GM18519 (cell line): ENCODE measurements around the gene EMP1.

Experiments
- ATAC-seq: cut with Tn5 transposase; IDR thresholded peaks from one replicate; pipeline ENCODE4 v1.9.1; 2021; ENCODE audit warnings: mild to moderate bottlenecking, moderate library complexity; ENCODE audit not compliant: unreplicated experiment, low FRiP score

The EMP1 gene, protein sequence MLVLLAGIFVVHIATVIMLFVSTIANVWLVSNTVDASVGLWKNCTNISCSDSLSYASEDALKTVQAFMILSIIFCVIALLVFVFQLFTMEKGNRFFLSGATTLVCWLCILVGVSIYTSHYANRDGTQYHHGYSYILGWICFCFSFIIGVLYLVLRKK

DNA sequence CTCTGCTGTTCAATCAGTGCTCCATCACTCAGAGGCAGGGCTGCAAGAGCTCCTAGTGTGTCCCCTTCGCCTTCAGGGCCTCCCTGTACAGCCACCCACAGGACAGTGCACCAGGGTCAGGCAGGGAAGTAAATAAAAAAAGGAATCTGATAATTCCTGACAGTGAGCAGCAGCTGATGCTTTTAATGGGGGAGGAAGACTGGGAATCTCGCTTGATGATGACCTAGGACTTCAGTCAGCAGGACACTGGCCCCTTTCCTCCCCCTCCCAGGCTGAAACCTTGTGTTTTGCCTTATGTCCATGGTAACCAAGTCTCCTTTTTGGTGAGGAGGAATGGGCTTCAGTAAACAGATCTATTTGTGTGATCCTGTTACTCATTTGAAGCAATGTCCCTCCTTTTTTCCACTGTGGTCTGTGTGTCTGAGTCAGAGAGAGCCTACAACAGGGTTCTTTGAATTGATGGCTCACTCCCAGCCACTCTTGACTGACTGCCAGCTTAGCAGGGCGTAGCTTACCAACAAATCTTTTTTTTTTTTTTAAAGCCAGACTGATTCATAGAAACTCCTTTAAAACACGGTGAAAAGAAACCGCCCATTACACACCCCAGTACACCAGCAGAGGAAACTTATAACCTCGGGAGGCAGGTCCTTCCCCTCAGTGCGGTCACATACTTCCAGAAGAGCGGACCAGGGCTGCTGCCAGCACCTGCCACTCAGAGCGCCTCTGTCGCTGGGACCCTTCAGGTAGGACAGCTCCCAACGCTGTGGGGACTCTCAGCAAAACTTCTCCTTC lies at the start of gene EMP1:
Gene EMP1, plus strand, starts transcription at position 597 of the 792 bp plus-strand sequence. CDS start 14,785 bp downstream, outside the sequence.
- ATAC-seq, result peak; percentile 89

DNA sequence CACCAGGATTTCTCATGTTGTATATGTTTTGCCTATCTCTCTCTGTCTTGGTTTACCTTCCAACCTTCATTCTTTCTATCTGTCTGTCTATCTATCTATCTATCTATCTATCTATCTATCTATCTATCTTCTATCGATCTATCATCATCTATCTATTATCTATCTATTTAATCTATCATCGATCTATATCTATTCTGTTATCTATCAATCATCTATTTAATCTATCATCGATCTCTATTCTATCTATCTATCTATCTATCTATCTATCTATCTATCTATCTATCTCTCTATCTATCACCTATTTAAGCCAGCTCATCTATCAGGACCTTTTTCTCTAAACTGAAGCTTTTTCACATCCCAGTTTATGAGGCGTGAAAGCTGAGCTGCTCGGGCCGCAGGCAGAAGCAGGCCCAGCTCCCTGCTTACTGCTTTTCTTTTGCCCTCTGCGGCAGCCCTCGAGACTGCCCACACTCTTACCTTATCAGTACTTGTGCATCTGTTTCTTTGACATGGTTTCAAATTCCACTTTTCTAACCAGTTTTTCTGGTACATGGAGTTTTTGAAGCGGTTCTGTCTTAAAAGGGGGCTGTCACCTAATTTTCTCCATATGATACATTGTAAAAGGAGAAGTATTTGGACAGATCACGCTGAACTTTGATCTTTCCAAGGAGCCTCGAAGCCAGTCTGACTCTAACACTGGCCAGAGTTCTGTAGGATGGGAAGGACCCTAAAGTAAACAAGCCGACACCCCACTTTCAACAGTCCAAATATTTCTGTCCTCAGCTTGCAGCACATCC lies 48.6 kb upstream of the EMP1 start:
- ATAC-seq, result no peak

DNA sequence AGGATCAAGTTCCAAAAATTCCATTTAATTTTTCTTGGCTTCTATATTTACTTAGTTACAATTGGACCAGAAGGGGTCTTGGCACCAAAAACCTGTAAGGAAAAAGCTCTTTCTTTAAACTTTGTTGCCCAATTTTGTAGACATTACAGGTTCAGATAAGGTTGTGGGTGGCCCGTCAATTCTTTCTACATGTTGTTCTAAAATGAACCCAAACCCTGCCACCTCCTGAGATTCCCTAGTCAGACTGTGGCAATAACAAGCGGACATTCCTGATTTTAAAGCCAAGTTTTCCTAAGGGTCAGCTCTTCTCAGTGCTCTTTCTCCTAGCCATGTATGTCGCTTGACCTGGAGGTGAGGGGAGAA lies 48.1 kb upstream of the EMP1 start:
- ATAC-seq, result no peak

DNA sequence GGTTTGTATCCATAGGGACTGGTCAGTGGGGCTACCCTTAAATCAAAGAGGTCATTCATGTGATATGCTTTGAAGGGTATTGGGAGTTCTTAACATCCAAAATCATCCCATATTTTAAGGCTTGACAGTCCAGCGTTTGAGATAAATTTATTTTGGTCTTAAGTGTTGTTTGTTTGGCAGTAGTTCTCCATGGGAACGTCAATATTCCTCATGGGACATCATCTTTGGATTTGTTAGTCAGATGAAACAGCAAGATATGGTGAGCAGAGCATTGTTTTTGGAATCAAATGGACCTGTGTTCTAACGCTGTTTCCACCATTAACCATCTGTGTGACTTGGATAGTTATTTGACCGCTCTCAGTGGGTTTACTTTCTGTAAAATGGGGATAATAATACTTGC lies 47.1 kb upstream of the EMP1 start:
- ATAC-seq, result no peak

DNA sequence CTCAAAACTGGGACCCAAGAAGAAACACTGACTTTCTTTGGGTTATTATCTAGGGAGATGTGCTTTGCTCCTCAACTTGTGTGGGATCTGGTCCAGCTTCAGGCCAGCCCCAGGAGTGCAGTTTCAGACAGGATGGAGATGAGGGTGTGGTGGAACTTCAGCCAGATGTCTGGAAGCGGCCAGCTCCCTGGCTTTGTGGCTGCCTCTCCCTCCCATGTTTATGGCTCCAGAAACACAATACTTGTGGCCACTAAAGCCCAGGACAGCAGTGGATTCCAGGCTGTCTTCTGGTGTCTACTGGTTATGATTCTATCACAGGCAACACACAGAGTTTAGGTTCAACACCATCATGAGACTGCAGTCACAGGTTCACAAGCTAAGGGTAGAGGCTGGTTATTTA lies 44.2 kb upstream of the EMP1 start:
- ATAC-seq, result no peak

DNA sequence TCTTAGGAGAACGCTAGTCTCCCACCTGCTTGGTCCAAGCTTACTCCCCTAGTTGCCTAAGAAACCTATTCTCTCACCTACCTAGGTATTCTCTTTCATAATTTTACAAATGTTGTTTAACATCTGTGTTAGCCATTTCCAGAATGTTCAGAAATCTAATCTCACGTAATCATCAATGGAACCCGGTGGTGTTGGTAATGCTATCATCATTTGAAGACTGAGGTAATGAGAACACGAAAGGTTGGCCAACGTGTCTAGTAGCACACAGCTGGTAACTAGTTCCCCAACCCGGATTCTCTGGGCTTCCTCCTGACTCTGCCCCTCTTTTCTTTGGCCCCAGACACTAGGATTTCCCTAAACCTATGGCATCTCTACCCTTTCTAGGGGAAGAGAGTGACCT lies 43.8 kb upstream of the EMP1 start:
- no peak for ATAC-seq

DNA sequence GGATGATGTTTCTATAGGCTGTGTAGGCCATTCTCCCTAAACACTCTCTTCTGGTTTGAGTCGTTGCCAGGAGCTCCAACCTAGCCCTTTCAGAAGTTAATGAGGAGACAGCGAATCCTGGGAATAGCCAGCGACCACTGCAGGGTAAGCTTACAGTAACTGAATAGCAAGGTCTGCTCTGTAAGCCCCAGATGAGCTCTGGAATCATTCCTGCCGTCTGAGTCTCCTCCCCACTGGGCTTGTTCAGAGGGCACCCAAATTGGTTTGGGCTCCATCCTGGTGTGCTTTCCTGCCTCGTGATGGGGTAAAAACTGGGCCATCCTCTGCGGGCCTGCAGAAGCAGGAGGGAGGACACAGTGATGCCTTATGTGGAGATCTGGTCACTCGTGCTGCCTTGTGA lies 43.3 kb upstream of the EMP1 start:
- no peak for ATAC-seq

DNA sequence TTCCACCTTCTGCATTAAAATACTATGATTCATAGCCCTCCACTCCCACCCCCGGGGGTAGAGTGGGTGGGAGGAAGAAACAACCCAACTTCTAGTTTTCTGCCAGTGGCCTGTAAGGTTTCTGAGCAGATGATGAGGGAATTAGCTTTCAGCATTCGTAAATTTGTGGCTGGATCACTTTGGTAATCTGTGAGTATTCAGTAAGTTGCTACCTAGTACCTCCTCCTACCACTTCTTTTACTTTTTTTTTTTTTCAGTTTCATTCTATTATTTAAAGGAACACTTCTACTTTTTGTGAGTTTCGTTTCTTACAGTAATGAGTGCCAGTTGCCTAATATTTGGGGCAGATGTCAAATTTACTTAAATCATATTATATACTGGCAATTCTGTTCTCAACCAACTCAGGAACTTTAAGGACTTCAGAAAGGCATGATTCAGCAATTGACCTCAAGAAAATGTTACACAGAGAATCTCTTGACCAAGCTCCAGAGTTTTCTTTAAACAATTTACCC lies 42.4 kb upstream of the EMP1 start:
- no peak for ATAC-seq

DNA sequence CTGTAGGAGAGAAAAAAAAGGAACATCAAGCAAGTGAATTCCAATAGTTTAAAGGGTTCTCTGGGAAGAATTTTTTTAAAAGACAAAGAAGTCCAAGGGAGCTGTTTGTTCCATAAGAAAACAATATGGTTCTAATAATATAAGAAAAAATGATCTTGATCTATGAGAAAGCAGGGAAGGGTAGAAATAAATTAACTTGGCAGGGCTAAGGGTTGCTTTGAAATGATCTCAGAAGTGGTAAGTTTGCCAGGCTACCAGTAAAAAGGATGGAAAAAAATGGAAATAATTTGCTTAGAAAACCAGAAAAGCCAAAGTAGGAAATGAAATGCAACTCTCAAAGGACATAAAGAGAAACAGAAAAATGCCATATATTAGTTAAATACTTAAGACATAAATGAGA lies 41.7 kb upstream of the EMP1 start:
- no peak for ATAC-seq

DNA sequence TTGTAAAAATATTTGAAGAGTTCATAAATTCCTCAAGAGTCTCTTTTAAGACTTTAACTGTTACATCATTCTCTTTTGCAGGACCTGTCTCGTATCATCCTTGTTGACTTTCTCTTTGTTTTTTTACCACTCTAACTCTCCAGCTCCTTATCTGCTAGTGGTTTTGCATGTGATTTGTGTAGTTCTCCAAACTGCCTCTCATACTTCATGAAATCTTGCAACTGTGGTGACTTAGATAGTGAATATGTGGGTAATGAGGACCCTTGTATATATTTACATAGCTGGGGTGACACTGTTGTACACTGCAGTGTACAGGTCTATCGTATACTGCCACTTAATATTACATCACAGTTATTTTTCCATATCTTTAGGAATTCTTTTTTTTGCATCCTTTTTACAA lies 40.2 kb upstream of the EMP1 start:
- no peak for ATAC-seq

DNA sequence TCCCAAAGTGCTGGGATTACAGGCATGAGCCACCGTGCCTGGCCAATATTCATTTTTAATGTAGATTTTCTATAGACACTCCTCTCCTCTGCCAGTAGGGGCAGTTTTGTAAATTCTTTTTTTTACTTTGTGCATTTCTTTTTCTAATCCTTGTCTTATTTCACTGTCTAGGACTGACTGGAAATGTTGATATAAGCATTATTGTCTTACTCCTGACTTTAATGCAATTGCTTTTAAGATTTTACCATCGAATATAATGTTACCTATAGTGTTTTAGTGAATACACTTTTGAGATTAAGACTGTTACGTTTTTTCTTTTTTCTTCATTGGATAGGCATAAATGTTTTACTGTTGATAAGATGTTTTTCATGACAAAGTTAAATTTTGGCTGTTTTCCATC lies 35.4 kb upstream of the EMP1 start:
- no peak for ATAC-seq

DNA sequence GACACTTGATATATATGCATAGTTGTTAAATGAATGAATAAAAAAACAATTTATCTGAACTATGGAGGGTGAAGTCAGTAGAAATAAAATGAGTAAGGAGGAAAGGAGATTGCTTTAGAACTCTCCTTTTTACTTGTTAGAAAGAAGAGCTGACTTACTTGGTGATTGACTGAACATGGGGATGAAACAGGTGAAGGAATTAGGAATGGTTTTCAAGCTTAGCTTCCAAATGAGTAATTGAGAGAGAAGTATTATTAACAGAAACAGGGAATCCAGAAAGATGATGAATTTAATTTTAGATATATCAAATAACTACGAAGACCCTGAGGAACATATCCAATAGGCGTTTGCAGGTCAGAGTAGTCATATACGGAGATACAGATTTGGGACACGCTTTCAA lies 33.6 kb upstream of the EMP1 start:
- ATAC-seq, result no peak

DNA sequence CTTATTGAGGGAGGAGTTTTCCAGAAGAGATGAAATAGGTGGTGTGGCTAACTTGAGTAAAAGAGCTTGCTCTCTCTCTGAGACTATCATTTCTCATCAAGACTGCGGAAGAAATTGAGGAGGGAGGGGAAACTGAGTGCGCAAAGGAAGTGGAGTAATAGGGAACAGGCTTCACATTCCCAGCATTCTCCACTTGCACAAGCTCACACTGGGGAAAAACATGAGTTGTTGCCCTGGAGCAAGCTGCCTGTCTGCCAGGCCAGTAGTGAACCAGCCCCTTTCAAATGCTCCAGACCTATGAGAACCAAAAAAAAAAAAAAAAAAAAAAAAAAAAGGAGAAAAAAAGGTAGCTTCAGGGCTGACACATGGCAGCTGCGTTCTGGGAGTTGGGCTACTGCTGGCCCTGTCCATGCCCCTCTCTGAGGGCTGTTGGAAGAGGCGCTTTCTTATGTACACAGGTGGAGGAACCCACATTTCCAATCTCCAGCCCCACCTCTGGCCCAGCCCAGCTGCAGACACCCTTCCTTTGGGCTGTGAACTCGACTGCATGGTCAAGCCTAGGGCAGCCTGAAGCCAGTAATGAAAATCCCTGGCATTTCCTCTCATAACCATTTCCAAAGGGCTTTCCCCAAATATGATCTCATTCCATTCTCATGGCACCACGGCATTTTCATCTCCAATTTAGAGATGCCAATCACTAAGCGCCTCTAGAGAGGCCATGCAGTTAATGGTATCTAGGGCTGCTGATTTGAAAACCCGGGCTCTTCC lies 32.5 kb upstream of the EMP1 start:
- ATAC-seq, result no peak

DNA sequence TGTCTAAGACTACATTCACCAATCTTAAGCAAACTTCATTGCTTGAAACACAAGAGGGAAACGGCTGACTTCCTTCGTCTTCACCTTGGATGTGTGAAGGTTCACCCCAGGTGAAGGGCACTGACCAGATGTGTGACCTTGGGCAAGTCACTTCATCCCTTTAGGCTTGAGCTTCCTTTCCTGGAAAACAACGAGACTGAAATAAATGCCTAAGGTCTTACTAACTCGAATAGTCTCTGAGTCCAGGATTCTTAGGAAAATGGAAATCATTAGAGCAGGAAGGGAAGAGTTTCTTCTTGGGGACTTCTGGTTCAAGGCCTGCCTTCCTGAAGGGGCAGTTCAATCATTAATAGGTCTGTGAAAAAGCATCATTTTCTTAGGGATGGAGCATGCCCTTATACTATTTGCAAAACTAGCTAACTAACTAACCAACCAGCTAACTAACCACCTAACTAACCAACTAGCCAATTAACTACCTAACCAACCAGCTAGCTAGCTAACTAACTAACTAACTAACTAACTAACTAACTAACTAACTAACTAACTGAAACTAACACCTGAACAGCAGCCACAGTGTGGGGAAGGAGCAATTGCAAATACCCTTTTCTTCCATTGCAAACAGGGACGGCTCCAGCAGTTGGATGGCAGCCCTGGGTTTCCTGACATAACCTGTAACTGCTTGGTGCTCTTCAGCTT lies 31.5 kb upstream of the EMP1 start:
- ATAC-seq, result no peak

DNA sequence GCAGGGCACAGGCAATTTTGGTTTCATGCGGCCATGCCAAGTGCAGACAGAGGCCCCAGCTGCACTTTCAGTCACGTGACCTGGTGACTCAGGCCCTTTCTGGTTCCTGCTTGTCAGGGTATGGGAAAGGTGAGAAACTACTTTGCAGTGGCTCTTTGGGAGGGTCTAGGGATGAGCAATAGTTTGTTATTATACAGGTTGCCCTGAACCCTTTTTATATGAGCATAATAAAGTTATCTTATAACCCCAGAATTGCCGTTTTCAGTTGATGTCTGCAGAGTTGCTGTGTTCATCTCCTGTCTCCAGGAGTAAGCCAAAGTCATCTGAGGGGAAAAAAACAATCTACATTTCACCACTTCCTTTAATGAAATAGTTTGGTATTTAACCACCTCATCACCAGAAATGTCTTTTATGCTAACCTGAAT lies 30.9 kb upstream of the EMP1 start:
- ATAC-seq, result no peak

DNA sequence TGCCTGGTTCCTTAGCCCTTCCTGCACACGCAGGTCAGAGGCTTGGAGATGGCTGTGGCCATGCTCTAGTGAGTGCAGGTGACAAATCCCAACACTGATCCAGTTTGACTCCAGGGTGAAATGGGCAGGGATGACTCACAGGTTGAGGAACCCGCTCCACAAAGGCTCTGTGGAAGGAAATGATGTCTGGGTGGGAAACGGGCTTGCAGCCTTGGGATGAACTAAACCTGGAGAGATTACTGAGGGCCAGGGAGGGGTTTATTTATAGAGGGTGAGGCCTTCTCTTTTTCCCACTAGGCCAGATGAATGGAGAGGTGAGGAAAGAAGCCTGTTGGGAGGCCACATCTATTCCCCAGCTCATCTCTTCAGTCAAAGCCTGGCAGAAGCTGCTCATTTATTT lies 29.3 kb upstream of the EMP1 start:
- ATAC-seq, result no peak

DNA sequence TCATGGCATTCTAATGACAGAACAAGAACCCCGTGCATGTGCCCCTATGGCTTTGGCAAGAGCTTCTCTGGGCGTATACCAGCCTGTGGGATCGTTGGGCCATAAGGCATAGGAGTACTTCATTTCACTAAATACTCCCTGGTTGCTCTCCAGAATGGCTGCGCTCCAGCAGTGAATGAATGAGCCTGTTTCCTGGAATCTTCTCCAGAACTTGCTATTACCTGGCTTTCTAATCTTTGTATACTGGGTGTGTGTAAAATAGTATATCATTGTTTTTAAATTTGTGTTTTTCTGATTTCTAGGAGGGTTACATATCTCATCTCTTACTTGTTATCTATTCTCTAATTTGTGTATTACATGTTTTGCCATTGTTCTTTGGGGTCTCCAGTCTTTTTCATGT lies 28.6 kb upstream of the EMP1 start:
- ATAC-seq, result no peak

DNA sequence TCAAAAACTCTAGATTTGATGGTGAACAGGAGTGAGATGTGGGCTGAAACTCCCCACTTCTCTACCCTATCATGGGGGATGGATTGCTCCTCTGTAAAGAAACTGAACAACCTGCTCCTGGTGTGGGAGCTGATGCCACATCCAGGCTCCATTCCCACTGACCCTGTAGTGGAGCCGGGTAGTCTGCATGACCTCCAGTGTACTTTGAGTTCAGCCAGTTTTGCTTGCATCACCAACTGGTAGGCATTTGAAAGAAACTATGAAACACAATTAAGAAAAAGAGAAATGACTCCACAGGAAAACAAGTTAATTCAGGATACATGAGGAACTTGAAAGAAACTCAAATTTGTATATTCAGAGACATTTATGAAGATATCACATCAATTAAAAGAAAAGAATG lies 27.3 kb upstream of the EMP1 start:
- ATAC-seq, result no peak

DNA sequence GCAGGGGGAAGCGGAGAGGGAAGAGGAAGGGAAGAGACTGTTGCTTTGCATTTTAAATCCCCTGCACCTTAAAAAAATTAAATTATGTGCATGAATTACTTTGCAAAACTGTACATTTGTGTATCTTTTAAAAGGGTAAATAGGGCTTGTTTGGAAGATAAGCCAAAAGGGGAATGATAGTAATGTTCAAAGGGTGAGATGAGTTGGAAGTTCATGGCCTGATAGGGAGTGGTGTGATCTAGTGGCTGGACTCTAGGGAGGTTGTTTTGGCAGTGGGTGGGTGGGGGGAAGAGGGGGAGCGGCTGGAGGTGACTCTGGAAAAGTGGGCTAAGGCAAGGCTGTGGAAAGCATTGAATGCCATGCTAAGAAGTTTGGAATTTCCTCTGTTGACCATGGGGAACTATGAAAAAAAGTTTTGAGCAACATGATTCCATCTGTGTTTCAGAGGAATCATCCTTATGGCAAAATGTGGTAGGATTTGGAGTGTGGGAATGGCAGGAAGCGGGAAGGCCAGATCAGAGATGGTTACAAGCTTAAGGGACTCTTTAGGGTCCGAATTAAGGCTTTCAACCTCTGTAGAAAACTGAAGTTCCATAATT lies 25.5 kb upstream of the EMP1 start:
- no peak for ATAC-seq
